Thymus (tissue), 11 donors: ENCODE measurements around the gene IFIH1. TPM values are rescaled to one million over a fixed set of nuclear protein-coding genes. Genes with fewer than 3 reads are reported as not detected.

Experiments
- DNase-seq, 9 donors: peaks; one replicate each; pipeline ENCODE4 v3.0.0-alpha.2; 2013; ENCODE audit warnings: low spot score in 9 of 9, low read depth in 6 of 9, missing footprints in 1 of 9
- H3K27ac ChIP-seq, 2 donors: one replicate each; pipeline ENCODE4 v1.5.1; 2013; ENCODE audit warnings: control low read depth in 1 of 2, low read depth in 1 of 2, low read length in 1 of 2, mild to moderate bottlenecking in 1 of 2, moderate library complexity in 1 of 2
- H3K27me3 ChIP-seq, 2 donors: one replicate each; pipeline ENCODE4 v1.5.1; 2013; ENCODE audit warnings: low read length in 1 of 2; ENCODE audit not compliant: control insufficient read depth in 2 of 2, insufficient read depth in 1 of 2
- H3K36me3 ChIP-seq, 2 donors: one replicate each; pipeline ENCODE4 v1.5.1; 2013; ENCODE audit warnings: low read length in 1 of 2, mild to moderate bottlenecking in 1 of 2, moderate library complexity in 1 of 2; ENCODE audit not compliant: control insufficient read depth in 2 of 2, insufficient read depth in 2 of 2
- H3K4me1 ChIP-seq, 2 donors: one replicate each; pipeline ENCODE4 v1.5.1; 2013; ENCODE audit warnings: low read length in 2 of 2; ENCODE audit not compliant: control insufficient read depth in 2 of 2, insufficient read depth in 2 of 2
- H3K4me3 ChIP-seq, 2 donors: one replicate each; pipeline ENCODE4 v1.5.1; 2013; ENCODE audit warnings: low read length in 2 of 2, control low read depth in 1 of 2, mild to moderate bottlenecking in 1 of 2
- H3K9me3 ChIP-seq, 2 donors: one replicate each; pipeline ENCODE4 v1.5.1; 2013; ENCODE audit warnings: low read length in 1 of 2, mild to moderate bottlenecking in 1 of 2; ENCODE audit not compliant: control insufficient read depth in 2 of 2, insufficient read depth in 1 of 2
- WGBS: extraction: QIAGEN DNeasy Blood & Tissue Kit; methylation state at CpG from one replicate; pipeline ENCODE4 v1.1.7; 2013; 5-methylcytosine and 5-hydroxymethylcytosine counted together
- polyA plus RNA-seq: library from polyadenylated mRNA; stranded (reverse); fragments of 200-250 nt; gene quantifications from one replicate; pipeline ENCODE4 v1.2.3, GENCODE V29; 2013
- total RNA-seq: library from RNA; stranded (reverse); fragments of 120-200 nt; gene quantifications from one replicate; pipeline ENCODE4 v1.2.4, GENCODE V29; 2013
- donor health status: healthy.

IFIH1 gene
- total and polyA plus RNA-seq, 2 donors: 22.6 to 23.9 TPM

- H3K27me3 ChIP-seq: no peaks in the 10 kb centered on the region
- no peak overlapping the region for H3K27ac ChIP-seq
- 99% methylated on average over 5 of the region's 5 CpGs for WGBS
- peaks cover 0 to 13% of the 10 kb centered on the region in 2 donors for H3K36me3 ChIP-seq
- DNase-seq: no peak
- H3K9me3 ChIP-seq: no peaks in the 10 kb centered on the region
- no peak overlapping the region for H3K4me3 ChIP-seq
- no peaks in the 10 kb centered on the region for H3K4me1 ChIP-seq
Observed at GRCh38 chr2:162267496-162267895, 51.0 kb downstream of the IFIH1 start.

- no peak for DNase-seq
- WGBS: 100% methylated on average over 1 of the region's 1 CpG
- no peak overlapping the region for H3K27ac ChIP-seq
Observed at GRCh38 chr2:162266460-162266760, 52.1 kb downstream of the IFIH1 start.

GRCh38 chr2:162265666-162266459, 52.6 kb downstream of the IFIH1 start:
- Histone ChIP-seq H3K27ac (no peak overlapping the region), H3K9me3 (no peaks in the 10 kb centered on the region), H3K36me3 (peaks cover 0 to 6% of the 10 kb centered on the region in 2 donors), H3K4me3 (no peak overlapping the region), H3K4me1 (no peaks in the 10 kb centered on the region), H3K27me3 (no peaks in the 10 kb centered on the region)
- WGBS: 96% methylated on average over 7 of the region's 7 CpGs
- no peak for DNase-seq

More at GRCh38 chr2:162266460-162266760, 52.1 kb downstream of the IFIH1 start:
- Histone ChIP-seq H3K36me3 (peaks cover 0 to 6% of the 10 kb centered on the region in 2 donors), H3K27me3 (no peaks in the 10 kb centered on the region), H3K9me3 (no peaks in the 10 kb centered on the region), H3K4me3 (no peak overlapping the region), H3K4me1 (no peaks in the 10 kb centered on the region)

- peak overlapping the region in 1 of 2 donors; percentile 66 for H3K27ac ChIP-seq
- peak in 1 of 9 donors; percentile 4 for DNase-seq
- WGBS: 77% methylated on average over 4 of the region's 4 CpGs
Observed at GRCh38 chr2:162261032-162261945, 57.2 kb downstream of the IFIH1 start.

GRCh38 chr2:162258686-162259085, 59.8 kb downstream of the IFIH1 start:
- no peak overlapping the region for H3K4me3 ChIP-seq
- H3K36me3 ChIP-seq: no peaks in the 10 kb centered on the region
- no peak overlapping the region for H3K27ac ChIP-seq
- H3K4me1 ChIP-seq: no peaks in the 10 kb centered on the region
- DNase-seq: no peak
- H3K27me3 ChIP-seq: no peaks in the 10 kb centered on the region
- WGBS: 96% methylated on average over 2 of the region's 2 CpGs
- no peaks in the 10 kb centered on the region for H3K9me3 ChIP-seq

More at GRCh38 chr2:162261032-162261945, 57.2 kb downstream of the IFIH1 start:
- Histone ChIP-seq H3K27me3 (no peaks in the 10 kb centered on the region), H3K36me3 (peaks cover 0 to 2% of the 10 kb centered on the region in 2 donors), H3K9me3 (no peaks in the 10 kb centered on the region), H3K4me1 (no peaks in the 10 kb centered on the region), H3K4me3 (no peak overlapping the region)

- H3K27me3 ChIP-seq: no peaks in the 10 kb centered on the region
- no peaks in the 10 kb centered on the region for H3K36me3 ChIP-seq
- H3K4me1 ChIP-seq: no peaks in the 10 kb centered on the region
- H3K4me3 ChIP-seq: no peak overlapping the region
- WGBS: 97% methylated on average over 4 of the region's 4 CpGs
- no peak overlapping the region for H3K27ac ChIP-seq
- DNase-seq: no peak
- H3K9me3 ChIP-seq: no peaks in the 10 kb centered on the region
Observed at GRCh38 chr2:162258169-162258568, 60.3 kb downstream of the IFIH1 start.

GRCh38 chr2:162257425-162257824, 61.1 kb downstream of the IFIH1 start:
- WGBS: 80% methylated on average over 1 of the region's 1 CpG
- Histone ChIP-seq H3K4me1 (no peaks in the 10 kb centered on the region), H3K36me3 (no peaks in the 10 kb centered on the region)

GRCh38 chr2:162256591-162256991, 61.9 kb downstream of the IFIH1 start:
- 95% methylated on average over 2 of the region's 2 CpGs for WGBS
- no peaks in the 10 kb centered on the region for H3K9me3 ChIP-seq
- no peaks in the 10 kb centered on the region for H3K27me3 ChIP-seq
- H3K4me1 ChIP-seq: no peaks in the 10 kb centered on the region
- no peak overlapping the region for H3K27ac ChIP-seq
- H3K36me3 ChIP-seq: no peaks in the 10 kb centered on the region
- H3K4me3 ChIP-seq: no peak overlapping the region
- no peak for DNase-seq

More at GRCh38 chr2:162257425-162257824, 61.1 kb downstream of the IFIH1 start:
- no peak for DNase-seq
- Histone ChIP-seq H3K9me3 (no peaks in the 10 kb centered on the region), H3K27me3 (no peaks in the 10 kb centered on the region), H3K27ac (no peak overlapping the region), H3K4me3 (no peak overlapping the region)

GRCh38 chr2:162254236-162254871, 64.1 kb downstream of the IFIH1 start:
- DNase-seq: no peak
- Histone ChIP-seq H3K27ac (no peak overlapping the region), H3K27me3 (no peaks in the 10 kb centered on the region), H3K4me1 (no peaks in the 10 kb centered on the region), H3K9me3 (no peaks in the 10 kb centered on the region), H3K4me3 (no peak overlapping the region), H3K36me3 (no peaks in the 10 kb centered on the region)
- WGBS: 96% methylated on average over 2 of the region's 2 CpGs
